Esophagus squamous epithelium (tissue), 5 donors: ENCODE measurements around the gene FGD4. TPM values are rescaled to one million over a fixed set of nuclear protein-coding genes. Genes with fewer than 3 reads are reported as not detected.

Source experiments
- DNase-seq: peaks from one replicate; lab custom pipeline; 2025; lab: John Stamatoyannopoulos, UW
- H3K27ac ChIP-seq, 4 donors: fragments of 200-600 bp; sonication (generic); one replicate each; pipeline ENCODE4 v1.5.1; 2016 to 2019; ENCODE audit warnings: mild to moderate bottlenecking in 1 of 4
- H3K27me3 ChIP-seq, 4 donors: fragments of 200-600 bp; sonication (generic); 1 replicate in 3 of 4; 2 replicates in 1 of 4; pipeline versions ENCODE4 v1.5.1 to v1.6.0; 2017 to 2021; ENCODE audit warnings: antibody characterized with exemption in 1 of 4
- H3K36me3 ChIP-seq, 3 donors: fragments of 200-600 bp; sonication (generic); one replicate each; pipeline ENCODE4 v1.5.1; 2016 to 2019
- H3K4me1 ChIP-seq, 3 donors: fragments of 200-600 bp; sonication (generic); one replicate each; pipeline ENCODE4 v1.5.1; 2017 to 2019
- H3K4me3 ChIP-seq, 4 donors: fragments of 200-600 bp; sonication (generic); 1 replicate in 3 of 4; 2 replicates in 1 of 4; pipeline ENCODE4 v1.5.1; 2016 to 2019; ENCODE audit warnings: mild to moderate bottlenecking in 2 of 4, moderate library complexity in 1 of 4
- H3K9me3 ChIP-seq, 3 donors: fragments of 200-600 bp; sonication (generic); one replicate each; pipeline ENCODE4 v1.5.1; 2016 to 2019
- CTCF ChIP-seq, 6 experiments: fragments of 450-650 bp in 4 of 6; fragments of 200-600 bp in 2 of 6; sonication (generic) in 2 of 6; IDR thresholded peaks; one replicate each; pipeline ENCODE4 v1.5.1; 2016 to 2019; ENCODE audit warnings: antibody characterized with exemption in 6 of 6, mild to moderate bottlenecking in 4 of 6, moderate library complexity in 4 of 6
- POLR2A ChIP-seq, 4 donors: fragments of 450-650 bp; IDR thresholded peaks; one replicate each; pipeline ENCODE4 v1.6.1; 2017; ENCODE audit warnings: antibody characterized with exemption in 4 of 4, mild to moderate bottlenecking in 4 of 4, moderate library complexity in 3 of 4
- WGBS, 2 donors: methylation state at CpG; one replicate each; pipeline ENCODE4 v1.1.5; 2018; 5-methylcytosine and 5-hydroxymethylcytosine counted together
- intact Hi-C: fragments of 100-400 bp; cut with DNase I; formaldehyde crosslinking; loops from one replicate; pipeline ENCODE4 v1.15.0; 2022
- total RNA-seq, 4 donors: library from RNA; depleted of rRNA; stranded (reverse); fragments of >200 nt; gene quantifications; one replicate each; pipeline ENCODE4 v1.1.0, GENCODE V29; 2016
- donor health status: DM: yes; HTN: yes; CAD: no.

FGD4 gene
- total RNA-seq, 4 donors from 2014 or later: 17.0 to 49.8 (median 25.6) TPM

- Histone ChIP-seq H3K9me3 (no peaks in the 10 kb centered on the region), H3K4me3 (peak within 1 kb of the TSS; percentile 72 to 100 (median 90)), H3K4me1 (peaks cover 0 to 30% (median 8%) of the 10 kb centered on the region in 3 donors), H3K27me3 (no peaks in the 10 kb centered on the region), H3K36me3 (no peaks in the 10 kb centered on the region), H3K27ac (peak within 1 kb of the TSS; percentile 92 to 99 (median 96))
- WGBS, 2 donors: 0% methylated on average over 2 to 16 of the region's 76 CpGs
- intact Hi-C loops: loop anchor here (10.0 kb wide), 1 partner anchor 315 kb away; no protein-coding TSS in a partner anchor
- DNase-seq: peak; percentile 51
- TF ChIP-seq POLR2A (IDR thresholded peaks at IDR 0.05) (peak in 3 of 4 donors; percentile 16 to 87 (median 71)), CTCF (IDR thresholded peaks at IDR 0.05) (peak in 3 of 6 experiments; percentile 1 to 31 (median 25))
Measured at GRCh38 chr12:32679091-32679919, 279.9 kb downstream of the FGD4 start, which contains the start of gene DNM1L. TSS of gene DNM1L (plus strand) at chr12:32679301. CDS start at chr12:32679364, 63 bp downstream.

- no peaks in the 10 kb centered on the region for H3K9me3 ChIP-seq
- WGBS, 2 donors: 0% methylated on average over 13 to 14 of the region's 14 CpGs
- H3K4me1 ChIP-seq: peaks cover 0 to 30% (median 8%) of the 10 kb centered on the region in 3 donors
- no peaks in the 10 kb centered on the region for H3K27me3 ChIP-seq
- peak overlapping the region; percentile 72 to 100 (median 90) for H3K4me3 ChIP-seq
- H3K27ac ChIP-seq: peak overlapping the region; percentile 92 to 99 (median 96)
- DNase-seq: no peak
- intact Hi-C loops: loop anchor here (10.0 kb wide), 1 partner anchor 315 kb away; no protein-coding TSS in a partner anchor
- TF ChIP-seq POLR2A (IDR thresholded peaks at IDR 0.05) (no peak), CTCF (IDR thresholded peaks at IDR 0.05) (no peak)
- H3K36me3 ChIP-seq: no peaks in the 10 kb centered on the region
Measured at GRCh38 chr12:32679920-32680237, 280.5 kb downstream of the FGD4 start.

- no peak for DNase-seq
- H3K4me1 ChIP-seq: peaks cover 0 to 30% (median 8%) of the 10 kb centered on the region in 3 donors
- intact Hi-C loops: no loop called here
- peak overlapping the region; percentile 92 to 99 (median 96) for H3K27ac ChIP-seq
- peak overlapping the region in 2 of 4 donors; percentile 81 to 100 for H3K4me3 ChIP-seq
- no peaks in the 10 kb centered on the region for H3K9me3 ChIP-seq
- H3K36me3 ChIP-seq: peaks cover 0 to 5% (median 0%) of the 10 kb centered on the region in 3 donors
- no peaks in the 10 kb centered on the region for H3K27me3 ChIP-seq
- TF ChIP-seq POLR2A (IDR thresholded peaks at IDR 0.05): no peak
- no peak for TF ChIP-seq CTCF (IDR thresholded peaks at IDR 0.05)
Measured at GRCh38 chr12:32680787-32681186, 281.4 kb downstream of the FGD4 start.

GRCh38 chr12:32681272-32681671 is 281.9 kb downstream of the FGD4 start:
- Histone ChIP-seq H3K27ac (peak overlapping the region in 2 of 4 donors; percentile 96 to 99), H3K27me3 (no peaks in the 10 kb centered on the region), H3K4me3 (no peak overlapping the region), H3K9me3 (no peaks in the 10 kb centered on the region), H3K4me1 (peaks cover 0 to 30% (median 8%) of the 10 kb centered on the region in 3 donors), H3K36me3 (peaks cover 0 to 5% (median 0%) of the 10 kb centered on the region in 3 donors)
- intact Hi-C loops: no loop called here
- DNase-seq: no peak
- no peak for TF ChIP-seq POLR2A (IDR thresholded peaks at IDR 0.05)
- TF ChIP-seq CTCF (IDR thresholded peaks at IDR 0.05): no peak
- WGBS, 2 donors: 75 to 78% methylated on average over 5 to 6 of the region's 11 CpGs

GRCh38 chr12:32686340-32686739 is 287.0 kb downstream of the FGD4 start:
- 37 to 92% methylated on average over 1 of the region's 1 CpG for WGBS, 2 donors
- Histone ChIP-seq H3K4me1 (peaks cover 0 to 10% (median 0%) of the 10 kb centered on the region in 3 donors), H3K9me3 (no peaks in the 10 kb centered on the region), H3K27ac (no peak overlapping the region), H3K27me3 (no peaks in the 10 kb centered on the region), H3K4me3 (no peak overlapping the region), H3K36me3 (peaks cover 0 to 5% (median 0%) of the 10 kb centered on the region in 3 donors)
- intact Hi-C loops: no loop called here
- no peak for TF ChIP-seq CTCF (IDR thresholded peaks at IDR 0.05)
- TF ChIP-seq POLR2A (IDR thresholded peaks at IDR 0.05): no peak
- DNase-seq: no peak
